Measurements from ENCODE around the gene ADGRG6. TPM values are rescaled to one million over a fixed set of nuclear protein-coding genes. Genes with fewer than 3 reads are reported as not detected.

Gene ADGRG6
- total RNA-seq, 1 experiment from 2014 or later: 3.0 TPM

DNA sequence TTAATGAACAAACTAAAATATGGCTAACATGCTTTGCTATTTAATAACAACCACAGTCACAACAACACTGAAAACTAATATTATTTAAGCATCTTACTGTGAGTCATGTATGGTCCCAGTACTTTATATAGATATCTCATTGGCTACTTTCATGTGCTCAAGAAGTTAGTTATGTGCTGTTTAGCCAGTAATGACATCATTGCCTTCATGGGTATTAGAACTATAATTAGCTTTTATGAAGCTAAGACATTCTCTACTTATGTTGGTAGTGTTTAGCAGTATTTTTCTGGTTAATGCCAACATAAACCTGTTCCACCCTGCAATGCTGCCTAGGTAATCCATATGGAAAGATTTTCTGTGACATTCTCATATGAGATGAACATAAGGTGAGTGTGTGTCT, 56.1 kb downstream of the ADGRG6 start:
- Histone ChIP-seq H3K36me3 (no peaks in the 10 kb centered on the region), H3K4me1 (0 out of 2 replicates have a peak, but pooled peaks cover 3% of the 10 kb centered on the region), H3K27ac (no peak overlapping the region), H3K27me3 (no peaks in the 10 kb centered on the region), H3K4me3 (no peak overlapping the region), H3K9me3 (replicated peaks) (no peaks in the 10 kb centered on the region)
- DNase-seq: no peak

DNA sequence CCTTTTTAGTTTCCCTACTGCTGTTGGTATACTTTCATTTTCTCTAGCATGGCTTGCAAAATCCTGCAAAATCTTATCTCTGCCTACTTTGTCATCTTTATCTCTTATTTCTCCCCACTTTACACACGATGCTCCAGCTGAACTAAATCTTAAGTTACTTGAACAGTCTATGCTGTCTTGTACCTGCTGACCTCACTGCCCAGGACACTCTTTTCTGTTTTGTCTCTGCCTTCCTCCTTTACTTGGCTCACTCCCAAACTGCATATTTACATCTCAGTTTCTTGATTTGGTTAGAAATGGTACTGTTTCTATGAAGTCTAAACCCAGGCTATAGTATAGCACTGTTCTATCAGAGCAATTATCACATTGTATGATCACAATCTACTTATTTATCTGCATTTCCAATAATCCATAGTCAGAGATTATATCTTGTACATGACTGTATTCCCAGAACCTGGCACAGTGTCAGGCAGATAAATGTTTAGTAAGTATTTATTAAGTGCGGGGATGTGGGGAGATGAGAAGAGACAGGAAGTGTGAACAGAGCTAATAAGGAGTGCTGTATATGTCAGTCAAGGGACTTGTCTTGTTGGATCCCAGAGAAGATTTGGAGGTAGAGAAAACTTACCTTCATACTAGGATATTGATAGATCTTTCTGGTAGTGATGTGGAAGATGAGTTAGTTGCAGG, 57.6 kb downstream of the ADGRG6 start:
- H3K9me3 ChIP-seq (replicated peaks): no peaks in the 10 kb centered on the region
- H3K4me1 ChIP-seq: 0 out of 2 replicates have a peak, but pooled peaks cover 3% of the 10 kb centered on the region
- H3K27ac ChIP-seq: no peak overlapping the region
- H3K4me3 ChIP-seq: no peak overlapping the region
- no peak for DNase-seq
- no peaks in the 10 kb centered on the region for H3K36me3 ChIP-seq
- no peaks in the 10 kb centered on the region for H3K27me3 ChIP-seq

DNA sequence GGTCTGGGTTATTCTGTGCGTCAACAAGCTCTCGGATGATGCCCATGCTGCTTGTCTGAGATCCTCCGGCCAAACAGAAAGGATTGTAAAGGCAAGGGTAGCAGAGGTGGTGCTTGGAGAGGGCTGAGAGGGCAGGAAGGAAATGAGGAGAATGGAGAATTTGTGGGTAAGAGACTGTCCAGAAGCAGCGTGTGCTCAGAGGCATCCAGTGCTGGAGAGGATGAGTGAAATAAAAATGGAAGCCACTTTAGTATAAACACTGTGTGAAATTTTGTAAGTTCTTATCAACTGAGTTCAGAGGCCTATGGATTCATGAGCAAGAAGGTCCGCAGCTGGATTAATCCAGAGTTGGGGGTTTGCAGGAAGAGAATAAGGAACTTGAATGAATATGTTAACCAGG, 59.5 kb downstream of the ADGRG6 start:
- no peak overlapping the region for H3K27ac ChIP-seq

DNA sequence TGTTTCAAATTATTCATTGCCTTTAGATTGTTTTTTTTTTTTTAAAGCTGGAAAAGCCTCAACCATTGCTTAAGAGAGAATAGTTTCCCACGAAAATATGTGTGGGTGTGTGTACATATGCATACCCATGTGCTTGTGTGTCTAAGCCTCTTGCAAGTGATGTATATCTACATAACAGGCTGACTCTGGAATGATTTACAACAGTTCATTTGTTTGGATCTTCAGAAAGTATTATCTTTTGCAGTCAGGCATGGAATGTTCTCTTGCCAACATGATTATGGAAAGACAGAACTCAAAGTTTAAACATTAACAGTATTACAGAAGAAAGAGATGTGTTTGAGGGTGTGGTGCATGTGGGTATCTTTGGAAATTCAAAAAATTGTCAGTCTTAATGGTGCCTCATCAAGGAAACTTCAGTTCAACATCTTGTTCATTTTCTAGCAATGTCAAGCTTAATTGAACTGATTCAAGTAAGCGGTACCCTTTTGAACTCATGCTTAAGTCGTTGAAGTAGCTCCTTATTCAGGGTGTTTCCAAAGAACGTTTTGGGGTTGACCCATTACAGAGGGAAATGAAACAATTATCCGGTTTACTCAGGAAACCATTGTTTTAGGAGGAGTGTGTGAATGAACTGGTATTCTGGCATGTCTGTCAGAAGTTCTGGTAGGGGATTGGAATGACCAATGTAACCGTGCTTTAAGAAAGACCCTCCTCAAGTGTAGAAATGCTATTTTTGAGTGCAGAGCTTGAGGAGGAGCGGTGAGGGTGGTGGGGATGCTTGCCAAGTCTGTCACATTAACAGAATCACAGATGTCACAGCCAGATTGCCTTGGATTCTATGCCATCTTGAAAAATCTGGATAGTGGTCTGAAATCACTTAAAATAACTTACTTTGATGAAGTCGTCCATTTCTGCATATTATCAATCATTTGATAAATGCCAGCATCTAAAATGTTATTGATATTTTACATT, 60.3 kb downstream of the ADGRG6 start:
- H3K27me3 ChIP-seq: no peaks in the 10 kb centered on the region
- H3K27ac ChIP-seq: no peak overlapping the region
- DNase-seq: no peak
- H3K9me3 ChIP-seq (replicated peaks): no peaks in the 10 kb centered on the region
- H3K4me3 ChIP-seq: no peak overlapping the region
- 0 out of 2 replicates have a peak, but pooled peaks cover 3% of the 10 kb centered on the region for H3K4me1 ChIP-seq
- no peaks in the 10 kb centered on the region for H3K36me3 ChIP-seq

More for the DNA sequence above, 59.5 kb downstream of the ADGRG6 start:
- no peak for DNase-seq
- Histone ChIP-seq H3K27me3 (no peaks in the 10 kb centered on the region), H3K9me3 (replicated peaks) (no peaks in the 10 kb centered on the region), H3K36me3 (no peaks in the 10 kb centered on the region), H3K4me1 (0 out of 2 replicates have a peak, but pooled peaks cover 3% of the 10 kb centered on the region), H3K4me3 (no peak overlapping the region)

DNA sequence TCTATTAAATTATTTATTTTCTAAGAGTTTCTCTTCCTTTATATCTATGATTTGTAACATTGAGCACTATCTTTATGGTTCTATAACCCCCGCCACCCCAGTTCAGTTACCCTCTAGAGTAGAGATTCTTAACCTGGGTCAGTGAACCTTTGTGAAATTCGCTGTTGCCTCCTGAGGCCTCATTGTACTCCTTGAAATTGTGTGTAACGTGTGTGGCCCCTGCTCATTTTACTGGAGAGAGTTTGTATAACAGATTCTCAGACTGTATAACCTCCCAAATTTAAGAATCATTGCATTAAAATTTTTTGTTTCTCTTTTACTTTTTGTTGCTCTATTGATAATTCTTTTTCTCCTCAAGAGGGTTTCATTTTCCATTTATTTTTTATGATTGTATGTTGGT, 65.3 kb downstream of the ADGRG6 start:
- H3K4me1 ChIP-seq: peaks cover 2% of the 10 kb centered on the region
- H3K9me3 ChIP-seq (replicated peaks): no peaks in the 10 kb centered on the region
- H3K36me3 ChIP-seq: no peaks in the 10 kb centered on the region
- no peak overlapping the region for H3K4me3 ChIP-seq
- no peaks in the 10 kb centered on the region for H3K27me3 ChIP-seq
- no peak overlapping the region for H3K27ac ChIP-seq
- no peak for DNase-seq

DNA sequence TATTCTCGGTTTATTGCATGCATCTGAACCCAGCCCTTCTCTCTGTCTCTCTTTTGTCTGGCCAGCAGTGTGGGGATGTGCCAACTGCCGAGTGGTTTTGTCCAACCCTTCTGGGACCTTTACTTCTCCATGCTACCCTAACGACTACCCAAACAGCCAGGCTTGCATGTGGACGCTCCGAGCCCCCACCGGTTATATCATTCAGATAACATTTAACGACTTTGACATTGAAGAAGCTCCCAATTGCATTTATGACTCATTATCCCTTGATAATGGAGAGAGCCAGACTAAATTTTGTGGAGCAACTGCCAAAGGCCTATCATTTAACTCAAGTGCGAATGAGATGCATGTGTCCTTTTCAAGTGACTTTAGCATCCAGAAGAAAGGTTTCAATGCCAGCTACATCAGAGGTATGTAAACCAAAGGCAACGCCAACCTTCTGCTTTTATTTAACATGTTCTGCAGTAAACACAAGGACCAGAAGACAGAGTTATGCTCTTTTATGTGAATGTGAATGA, 65.8 kb downstream of the ADGRG6 start:
- H3K36me3 ChIP-seq: no peaks in the 10 kb centered on the region
- H3K27me3 ChIP-seq: no peaks in the 10 kb centered on the region
- peaks cover 6% of the 10 kb centered on the region for H3K4me1 ChIP-seq
- H3K27ac ChIP-seq: no peak overlapping the region
- DNase-seq: no peak
- H3K9me3 ChIP-seq (replicated peaks): no peaks in the 10 kb centered on the region
- H3K4me3 ChIP-seq: no peak overlapping the region

DNA sequence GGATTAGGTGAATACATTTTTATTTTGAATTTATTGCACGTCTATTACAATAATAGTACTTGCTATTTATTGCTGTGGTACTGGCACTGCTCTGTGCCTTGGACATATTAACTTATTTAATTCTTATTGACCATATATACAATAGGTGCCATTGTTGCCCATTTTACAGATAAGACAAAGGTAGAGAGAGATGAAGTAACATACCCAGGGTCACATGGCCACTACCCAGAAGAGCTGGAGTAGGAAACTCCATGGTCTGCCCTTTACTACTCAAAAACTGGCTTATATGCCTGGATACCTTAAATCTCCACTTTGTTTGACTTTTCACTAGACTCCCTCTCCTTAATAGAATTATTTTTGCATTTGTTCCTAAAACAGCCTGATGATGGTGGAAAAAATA, 67.5 kb downstream of the ADGRG6 start:
- H3K4me3 ChIP-seq: no peak overlapping the region
- H3K9me3 ChIP-seq (replicated peaks): no peaks in the 10 kb centered on the region
- no peak overlapping the region for H3K27ac ChIP-seq
- H3K4me1 ChIP-seq: peaks cover 6% of the 10 kb centered on the region
- DNase-seq: no peak
- no peaks in the 10 kb centered on the region for H3K27me3 ChIP-seq
- H3K36me3 ChIP-seq: no peaks in the 10 kb centered on the region

DNA sequence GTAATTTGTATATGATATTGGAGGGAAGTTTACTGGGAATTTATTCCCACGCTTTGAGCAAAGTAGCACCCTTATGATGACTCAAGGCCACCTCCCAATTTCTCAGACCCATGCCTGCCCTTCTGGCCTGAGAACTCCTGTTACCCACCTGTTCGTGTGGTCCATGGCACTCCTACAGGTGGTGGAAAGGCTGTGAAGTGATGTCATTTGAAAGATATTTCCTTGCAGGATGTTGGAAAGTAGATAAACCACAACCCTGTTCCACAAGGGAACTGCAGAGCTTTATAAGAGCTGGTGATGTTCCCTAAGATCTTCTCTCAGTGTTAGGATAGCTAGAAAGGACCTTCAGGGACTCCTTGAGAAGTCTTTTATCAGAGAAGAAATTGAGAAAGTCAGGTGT, 70.5 kb downstream of the ADGRG6 start:
- Histone ChIP-seq H3K27me3 (no peaks in the 10 kb centered on the region), H3K36me3 (no peaks in the 10 kb centered on the region), H3K9me3 (replicated peaks) (no peaks in the 10 kb centered on the region), H3K4me1 (peaks cover 16% of the 10 kb centered on the region), H3K4me3 (no peak overlapping the region), H3K27ac (no peak overlapping the region)
- peak; percentile 20 to 26 for DNase-seq

DNA sequence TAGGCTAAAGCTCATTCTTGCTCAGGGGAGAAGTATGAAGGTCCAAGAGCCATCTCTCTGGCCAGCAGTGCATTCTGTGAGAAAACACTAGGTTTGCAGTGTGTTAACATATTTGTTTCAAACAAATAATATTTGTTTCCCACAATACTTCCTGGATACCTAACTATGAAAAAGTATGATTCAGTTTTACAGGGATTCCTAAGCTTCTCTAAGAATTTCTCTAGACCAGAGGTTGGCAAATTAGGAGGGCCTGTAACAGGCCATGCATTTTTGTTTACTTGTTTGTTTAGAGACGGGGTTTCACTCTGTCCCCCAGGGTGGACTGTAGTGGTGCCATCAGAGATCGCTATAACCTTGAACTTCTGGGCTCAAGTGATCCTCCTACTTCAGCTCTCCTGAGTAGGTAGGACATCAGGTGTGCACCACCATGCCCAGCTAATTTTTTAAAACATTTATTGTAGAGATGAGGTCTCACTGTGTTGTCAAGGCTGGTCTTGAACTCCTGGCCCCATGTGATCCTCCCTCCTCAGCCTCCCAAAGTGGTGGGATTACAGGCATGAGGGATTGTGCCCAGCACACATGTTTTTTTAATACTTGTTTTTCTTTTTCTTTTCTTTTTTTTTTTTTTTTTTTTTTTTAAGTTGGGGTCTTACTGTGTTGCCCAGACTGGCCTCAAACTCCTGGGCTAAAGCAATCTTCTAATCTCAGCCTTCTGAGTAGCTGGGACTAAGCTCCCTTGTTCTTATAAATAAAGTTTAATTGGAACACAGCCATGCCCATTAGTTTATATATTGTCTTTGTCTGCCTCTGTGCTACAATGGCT, 71.7 kb downstream of the ADGRG6 start:
- Histone ChIP-seq H3K27me3 (no peaks in the 10 kb centered on the region), H3K36me3 (no peaks in the 10 kb centered on the region), H3K9me3 (replicated peaks) (no peaks in the 10 kb centered on the region), H3K4me1 (peaks cover 27% of the 10 kb centered on the region), H3K27ac (no peak overlapping the region), H3K4me3 (no peak overlapping the region)
- no peak for DNase-seq

DNA sequence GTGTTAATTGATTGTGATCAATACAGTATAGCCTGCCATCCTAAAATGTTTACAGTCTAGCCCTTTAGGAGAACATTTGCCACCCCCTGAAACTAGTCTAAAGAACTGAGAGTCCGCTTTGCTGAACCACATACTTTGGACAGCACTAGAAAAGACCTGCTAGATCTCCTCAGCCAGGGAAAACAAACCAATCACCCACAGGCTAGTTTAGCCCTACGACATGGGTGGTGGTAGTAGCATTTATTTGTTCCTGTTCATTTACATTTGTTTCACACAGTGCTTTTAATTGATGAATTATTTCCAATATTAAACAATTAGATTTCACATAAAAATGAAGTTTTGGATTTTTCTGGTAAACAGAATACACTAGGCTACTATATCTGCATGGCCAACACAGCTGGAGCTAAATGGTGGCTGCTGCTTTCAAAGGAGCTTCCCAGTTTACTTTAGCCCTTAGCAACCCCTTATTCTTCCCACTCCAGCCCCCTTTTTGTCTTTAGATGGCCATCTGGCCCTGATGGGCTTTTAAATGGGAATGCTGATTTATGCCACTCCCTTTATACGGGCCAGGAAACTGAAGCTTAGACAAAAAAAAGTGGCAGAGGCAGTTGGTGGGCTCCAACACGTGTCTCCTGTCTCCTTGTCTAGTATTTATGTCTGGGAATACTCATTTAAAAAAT, 72.4 kb downstream of the ADGRG6 start:
- no peak overlapping the region for H3K27ac ChIP-seq
- no peak for DNase-seq
- H3K9me3 ChIP-seq (replicated peaks): no peaks in the 10 kb centered on the region
- H3K36me3 ChIP-seq: no peaks in the 10 kb centered on the region
- H3K4me3 ChIP-seq: no peak overlapping the region
- peaks cover 28% of the 10 kb centered on the region for H3K4me1 ChIP-seq
- no peaks in the 10 kb centered on the region for H3K27me3 ChIP-seq

DNA sequence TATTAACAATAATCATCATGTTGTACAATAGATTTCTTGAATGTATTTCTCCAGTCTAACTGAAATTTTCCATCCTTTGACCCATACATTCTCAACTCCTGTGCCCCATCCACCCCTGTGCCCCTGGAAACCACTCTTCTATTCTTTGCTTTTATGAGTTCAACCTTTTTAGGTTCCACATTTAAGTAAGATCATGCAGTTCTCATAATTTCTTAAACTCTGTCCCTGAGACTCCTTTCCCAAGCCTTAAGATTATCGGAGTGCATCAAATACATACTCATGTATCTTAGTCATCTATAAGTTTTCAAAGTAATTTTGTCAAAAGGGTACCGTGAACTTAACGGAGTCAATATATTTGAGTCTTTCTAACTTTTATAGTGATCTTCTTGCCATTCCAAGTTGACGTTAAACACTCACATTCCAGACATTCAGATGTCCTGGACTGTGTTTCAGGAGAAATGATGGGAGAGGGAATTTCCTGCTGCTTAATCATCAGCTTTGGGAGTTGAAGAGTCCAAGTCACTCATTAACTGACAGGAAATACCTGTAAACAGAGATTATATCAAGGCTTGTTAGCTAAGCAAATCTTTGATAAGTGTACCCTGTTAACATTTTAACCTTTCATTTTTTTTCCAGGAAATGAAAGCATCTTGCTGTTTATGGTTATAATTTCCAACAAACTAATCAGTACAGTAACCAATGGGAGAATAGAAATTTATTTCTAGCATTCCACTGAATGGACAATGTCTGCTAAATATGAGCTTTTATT, 73.3 kb downstream of the ADGRG6 start:
- Histone ChIP-seq H3K4me1 (peaks cover 28% of the 10 kb centered on the region), H3K27ac (peak overlapping the region; percentile 21; the same call in 1 of the 2 replicates), H3K27me3 (no peaks in the 10 kb centered on the region), H3K4me3 (no peak overlapping the region), H3K36me3 (no peaks in the 10 kb centered on the region), H3K9me3 (replicated peaks) (no peaks in the 10 kb centered on the region)
- no peak for DNase-seq

DNA sequence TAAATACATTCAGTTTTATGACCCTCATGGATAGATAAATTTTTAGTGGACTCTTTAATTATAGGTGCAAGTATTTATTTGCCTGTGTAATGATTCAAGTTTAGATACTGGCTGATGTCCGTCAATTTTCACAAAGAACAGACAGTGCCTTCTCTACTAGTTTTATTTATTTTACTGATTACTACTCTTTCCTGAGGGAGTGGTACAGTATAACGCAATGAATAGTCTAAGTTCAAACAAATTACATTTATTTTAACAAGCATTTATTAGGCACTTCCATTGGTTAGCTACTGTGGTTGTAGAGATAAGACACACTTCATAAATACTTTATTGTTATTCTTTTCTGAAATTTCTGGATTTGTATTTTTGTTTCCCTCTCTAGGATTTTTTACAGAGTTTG, 74.3 kb downstream of the ADGRG6 start:
- H3K4me3 ChIP-seq: no peak overlapping the region
- DNase-seq: no peak
- H3K4me1 ChIP-seq: peaks cover 28% of the 10 kb centered on the region
- H3K36me3 ChIP-seq: no peaks in the 10 kb centered on the region
- H3K27ac ChIP-seq: no peak overlapping the region
- H3K9me3 ChIP-seq (replicated peaks): no peaks in the 10 kb centered on the region
- H3K27me3 ChIP-seq: no peaks in the 10 kb centered on the region

DNA sequence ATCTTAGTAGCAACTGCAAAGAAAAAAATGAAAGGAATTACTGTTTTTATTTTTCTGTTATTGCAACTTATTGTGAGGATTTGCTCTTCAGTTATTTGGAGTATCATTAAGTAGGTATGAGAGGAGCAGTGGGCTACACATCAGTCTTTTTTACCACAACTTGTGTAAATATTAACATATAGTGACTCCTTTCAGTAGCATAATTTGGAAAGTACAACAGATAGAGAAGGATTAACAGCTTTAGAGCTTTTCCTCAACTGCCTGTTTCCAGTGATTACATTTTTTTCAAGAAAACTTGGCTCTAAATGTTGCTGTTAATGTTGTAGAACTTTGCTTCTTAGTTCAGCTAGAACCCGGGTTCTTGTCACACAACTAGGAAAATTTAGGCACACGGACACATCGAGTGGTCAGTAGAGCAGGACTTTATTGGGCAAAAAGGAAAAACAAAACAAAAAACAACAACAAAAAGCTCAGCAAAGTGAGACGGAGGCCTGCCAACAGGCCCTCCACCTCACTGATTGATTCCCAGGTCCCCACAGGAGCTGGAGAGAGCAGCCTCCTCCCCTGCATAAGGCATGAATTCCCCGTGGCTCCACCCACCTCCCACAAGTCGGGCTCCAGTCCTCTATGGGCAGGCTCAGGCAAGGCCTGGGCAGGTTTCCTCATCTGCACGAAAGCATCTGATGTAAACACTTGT, 75.1 kb downstream of the ADGRG6 start:
- peak; percentile 69 for DNase-seq
- no peak overlapping the region; the same call in 1 of the 2 replicates for H3K27ac ChIP-seq
- no peaks in the 10 kb centered on the region for H3K36me3 ChIP-seq
- H3K27me3 ChIP-seq: no peaks in the 10 kb centered on the region
- no peaks in the 10 kb centered on the region for H3K9me3 ChIP-seq (replicated peaks)
- peaks cover 28% of the 10 kb centered on the region for H3K4me1 ChIP-seq
- H3K4me3 ChIP-seq: peak overlapping the region; percentile 25

Data from SJCRH30 (cell line).